ENCODE data around the gene LAIR2.

Gene LAIR2

GRCh38 chr19:54460230-54461005 lies 42.2 kb upstream of the LAIR2 start:
- Mint-ChIP-seq H3K9me3 (peaks cover 4% of the 10 kb centered on the region), H3K27ac (no peak overlapping the region), H3K27me3 (ENCODE audit: low read depth, poor library complexity) (peaks cover 13% of the 10 kb centered on the region), H3K4me1 (peaks cover 32% of the 10 kb centered on the region), H3K4me3 (no peak overlapping the region), H3K36me3 (ENCODE audit: low read depth) (peaks cover 28% of the 10 kb centered on the region)
- TF ChIP-seq CTCF (IDR thresholded peaks at IDR 0.05): no peak
- DNase-seq: no peak

- Mint-ChIP-seq H3K9me3 (peaks cover 4% of the 10 kb centered on the region), H3K4me1 (peaks cover 32% of the 10 kb centered on the region), H3K36me3 (ENCODE audit: low read depth) (peaks cover 25% of the 10 kb centered on the region), H3K27ac (peak overlapping the region; percentile 91), H3K27me3 (ENCODE audit: low read depth, poor library complexity) (peaks cover 21% of the 10 kb centered on the region), H3K4me3 (peak overlapping the region; percentile 61)
- no peak for TF ChIP-seq CTCF (IDR thresholded peaks at IDR 0.05)
- no peak for DNase-seq
These were observed 41.4 kb upstream of the LAIR2 start for GRCh38 chr19:54461210-54461609.

GRCh38 chr19:54461613-54462012 lies 41.0 kb upstream of the LAIR2 start:
- Mint-ChIP-seq H3K36me3 (ENCODE audit: low read depth) (peaks cover 25% of the 10 kb centered on the region), H3K9me3 (peaks cover 4% of the 10 kb centered on the region), H3K27ac (peak overlapping the region; percentile 57), H3K27me3 (ENCODE audit: low read depth, poor library complexity) (peaks cover 25% of the 10 kb centered on the region), H3K4me1 (peaks cover 32% of the 10 kb centered on the region), H3K4me3 (peak overlapping the region; percentile 61)
- no peak for TF ChIP-seq CTCF (IDR thresholded peaks at IDR 0.05)
- no peak for DNase-seq

- peaks cover 32% of the 10 kb centered on the region for H3K4me1 Mint-ChIP-seq
- peak overlapping the region; percentile 61 for H3K4me3 Mint-ChIP-seq
These were observed 40.5 kb upstream of the LAIR2 start for GRCh38 chr19:54462047-54462654.

GRCh38 chr19:54462655-54463530 lies 39.7 kb upstream of the LAIR2 start:
- H3K4me3 Mint-ChIP-seq: peak overlapping the region; percentile 34
- H3K27me3 Mint-ChIP-seq (ENCODE audit: low read depth, poor library complexity): peaks cover 38% of the 10 kb centered on the region
- H3K9me3 Mint-ChIP-seq: peaks cover 4% of the 10 kb centered on the region
- TF ChIP-seq CTCF (IDR thresholded peaks at IDR 0.05): no peak
- peaks cover 21% of the 10 kb centered on the region for H3K36me3 Mint-ChIP-seq (ENCODE audit: low read depth)
- H3K4me1 Mint-ChIP-seq: peaks cover 32% of the 10 kb centered on the region
- H3K27ac Mint-ChIP-seq: no peak overlapping the region
- DNase-seq: peak; percentile 59

More at GRCh38 chr19:54462047-54462654, 40.5 kb upstream of the LAIR2 start:
- Mint-ChIP-seq H3K27ac (peak overlapping the region; percentile 57), H3K36me3 (ENCODE audit: low read depth) (peaks cover 25% of the 10 kb centered on the region), H3K27me3 (ENCODE audit: low read depth, poor library complexity) (peaks cover 30% of the 10 kb centered on the region), H3K9me3 (peaks cover 4% of the 10 kb centered on the region)
- TF ChIP-seq CTCF (IDR thresholded peaks at IDR 0.05): no peak
- DNase-seq: no peak
